C4-2B (cell line): Measurements from ENCODE around the gene PCDHGB1.

Experiments used
- CTCF ChIP-seq: fragments of 450-650 bp; conservative IDR thresholded peaks from 2 replicates; pipeline ENCODE4 v1.5.1; 2017; ENCODE audit warnings: mild to moderate bottlenecking
- ZFX ChIP-seq: fragments of 450-650 bp; IDR thresholded peaks from 2 replicates; pipeline ENCODE4 v1.6.1; 2017

GRCh38 chr5:141351591-141351990 lies 1.7 kb downstream of the PCDHGB1 start:
- TF ChIP-seq ZFX (no peak), CTCF (no peak)
